GM23338 (cell line): ENCODE data around the gene ANKRD65. TPM values are rescaled to one million over a fixed set of nuclear protein-coding genes. Genes with fewer than 3 reads are reported as not detected.
"Not testable (repeated sequence)": the region's sequence is repeated elsewhere in the genome, so short reads cannot be mapped to it uniquely, and the experiment has no call there.

Experiments
- ATAC-seq: fragments of 200-7000 bp; cut with Tn5 transposase; 3 replicates; pipeline ENCODE4 v1.9.1; 2020
- DNase-seq: peaks from one replicate; pipeline ENCODE4 v3.0.0-alpha.2; 2015; ENCODE audit warnings: low spot score
- H2AFZ ChIP-seq: fragments of 200-600 bp; sonication (generic); 2 replicates; pipeline ENCODE4 v1.8.0; 2016; ENCODE audit warnings: antibody characterized with exemption, mild to moderate bottlenecking, moderate library complexity
- H3F3A ChIP-seq: fragments of 200-600 bp; sonication (generic); replicated peaks from 2 replicates; pipeline ENCODE4 v1.8.0; 2017; ENCODE audit warnings: antibody characterized with exemption, mixed run types, low read depth
- H3K27ac ChIP-seq: fragments of 200-600 bp; sonication (generic); 2 replicates; pipeline ENCODE4 v1.6.1; 2016; ENCODE audit warnings: low read depth
- H3K27me3 ChIP-seq: fragments of 200-600 bp; sonication (generic); 2 replicates; pipeline ENCODE4 v1.8.0; 2016; ENCODE audit warnings: mild to moderate bottlenecking, mixed run types, moderate library complexity; ENCODE audit not compliant: insufficient read depth
- H3K36me3 ChIP-seq: fragments of 200-600 bp; sonication (generic); 2 replicates; pipeline ENCODE4 v1.8.0; 2016; ENCODE audit warnings: mild to moderate bottlenecking; ENCODE audit not compliant: insufficient read depth
- H3K4me1 ChIP-seq: fragments of 200-600 bp; sonication (generic); 2 replicates; pipeline ENCODE4 v1.8.0; 2016; ENCODE audit warnings: mild to moderate bottlenecking, moderate library complexity; ENCODE audit not compliant: insufficient read depth
- H3K4me2 ChIP-seq: fragments of 200-600 bp; sonication (generic); 2 replicates; pipeline ENCODE4 v1.7.1; 2017; ENCODE audit warnings: mixed run types
- H3K4me3 ChIP-seq: fragments of 200-600 bp; sonication (generic); 2 replicates; pipeline ENCODE4 v1.6.1; 2016; ENCODE audit warnings: mixed run types
- H3K79me2 ChIP-seq: fragments of 200-600 bp; sonication (generic); replicated peaks from 2 replicates; pipeline ENCODE4 v1.8.0; 2017; ENCODE audit warnings: mild to moderate bottlenecking; ENCODE audit not compliant: insufficient read depth
- H3K9me2 ChIP-seq: fragments of 200-600 bp; sonication (generic); 2 replicates; pipeline ENCODE4 v1.8.0; 2017; ENCODE audit not compliant: insufficient read depth
- H4K20me1 ChIP-seq: fragments of 200-600 bp; sonication (generic); replicated peaks from 2 replicates; pipeline ENCODE4 v1.8.0; 2017; ENCODE audit warnings: mild to moderate bottlenecking; ENCODE audit not compliant: insufficient read depth
- H3K27ac Mint-ChIP-seq: 2 replicates; pipeline ENCODE4 v1.8.0; 2020; ENCODE audit warnings: inconsistent platforms, mild to moderate bottlenecking, moderate library complexity, mixed read lengths
- H3K27me3 Mint-ChIP-seq: 3 replicates; pipeline ENCODE4 v1.8.0; 2022; ENCODE audit warnings: low read depth, mild to moderate bottlenecking, moderate library complexity, mixed read lengths, inconsistent platforms; ENCODE audit not compliant: insufficient read depth, poor library complexity
- H3K36me3 Mint-ChIP-seq: 3 replicates; pipeline ENCODE4 v1.8.0; 2021; ENCODE audit warnings: low read depth, mild to moderate bottlenecking, inconsistent platforms, moderate library complexity, mixed read lengths
- H3K4me1 Mint-ChIP-seq: 3 replicates; pipeline ENCODE4 v1.8.0; 2020; ENCODE audit warnings: mild to moderate bottlenecking, inconsistent platforms, mixed read lengths
- H3K4me3 Mint-ChIP-seq: 3 replicates; pipeline ENCODE4 v1.8.0; 2021; ENCODE audit warnings: moderate library complexity, mild to moderate bottlenecking, inconsistent platforms, mixed read lengths
- H3K9me3 Mint-ChIP-seq: 3 replicates; pipeline ENCODE4 v1.8.0; 2020; ENCODE audit warnings: moderate library complexity, mild to moderate bottlenecking, inconsistent platforms, mixed read lengths
- EZH2phosphoT487 ChIP-seq: fragments of 200-600 bp; sonication (generic); IDR thresholded peaks from one replicate; pipeline ENCODE4 v1.8.1; 2018; ENCODE audit warnings: antibody characterized with exemption; ENCODE audit not compliant: unreplicated experiment
- POLR2AphosphoS5 ChIP-seq: IDR thresholded peaks from 2 replicates; pipeline ENCODE4 v1.6.1; 2016; ENCODE audit warnings: antibody characterized with exemption, low read depth
- REST ChIP-seq: IDR thresholded peaks from one replicate; pipeline ENCODE4 v1.6.1; 2018; ENCODE audit warnings: antibody characterized with exemption; ENCODE audit not compliant: unreplicated experiment
- ZNF462 ChIP-seq: fragments of 250-450 bp; sonication (Bioruptor Pico); IDR thresholded peaks from 2 replicates; pipeline ENCODE4 v1.5.0; 2020; ENCODE audit warnings: mild to moderate bottlenecking, moderate library complexity
- polyA plus RNA-seq: library from polyadenylated mRNA; unstranded; fragments of >200 nt; fragmentation: Nextera tagmentation; extraction: Ambion mirVana; gene quantifications from 2 replicates; pipeline ENCODE4 v1.2.1, GENCODE V29; 2016
- total RNA-seq: library from RNA; depleted of rRNA; stranded (reverse); fragments of >200 nt; shearing (Covaris generic); gene quantifications from 2 replicates; pipeline ENCODE4 v1.2.3, GENCODE V29; 2014

ANKRD65 gene
- total and polyA plus RNA-seq, 2 experiments from 2014 or later: 1.6 to 1.7 TPM

GRCh38 chr1:1403653-1404052 is 17.4 kb downstream of the ANKRD65 start:
- H3F3A ChIP-seq: peaks cover 70% of the 10 kb centered on the region
- Mint-ChIP-seq H3K4me1 (peaks cover 37% of the 10 kb centered on the region), H3K27ac (peak overlapping the region; percentile 49; the same call in 1 of the 2 replicates), H3K36me3 (peaks cover 81% of the 10 kb centered on the region), H3K27me3 (peaks cover 34% of the 10 kb centered on the region), H3K9me3 (no peaks in the 10 kb centered on the region; the same call in 2 of the 3 replicates), H3K4me3 (peak overlapping the region; percentile 15; the same call in 1 of the 3 replicates)
- H3K4me3 ChIP-seq: no peak overlapping the region
- no peaks in the 10 kb centered on the region for H3K27me3 ChIP-seq
- H3K4me2 ChIP-seq: no peak overlapping the region
- no peak overlapping the region for H3K27ac ChIP-seq
- no peak for DNase-seq
- peaks cover 23% of the 10 kb centered on the region for H3K4me1 ChIP-seq
- H3K36me3 ChIP-seq: peaks cover 42% of the 10 kb centered on the region
- peaks cover 22% of the 10 kb centered on the region for H4K20me1 ChIP-seq
- no peaks in the 10 kb centered on the region for H3K9me2 ChIP-seq
- H2AFZ ChIP-seq: no peak overlapping the region
- no peak for ATAC-seq
- peaks cover 55% of the 10 kb centered on the region for H3K79me2 ChIP-seq
- no peak for TF ChIP-seq ZNF462 (CRISPR knock-in tag)
- no peak for TF ChIP-seq EZH2phosphoT487
- TF ChIP-seq POLR2AphosphoS5: no peak
- TF ChIP-seq REST: no peak

DNA sequence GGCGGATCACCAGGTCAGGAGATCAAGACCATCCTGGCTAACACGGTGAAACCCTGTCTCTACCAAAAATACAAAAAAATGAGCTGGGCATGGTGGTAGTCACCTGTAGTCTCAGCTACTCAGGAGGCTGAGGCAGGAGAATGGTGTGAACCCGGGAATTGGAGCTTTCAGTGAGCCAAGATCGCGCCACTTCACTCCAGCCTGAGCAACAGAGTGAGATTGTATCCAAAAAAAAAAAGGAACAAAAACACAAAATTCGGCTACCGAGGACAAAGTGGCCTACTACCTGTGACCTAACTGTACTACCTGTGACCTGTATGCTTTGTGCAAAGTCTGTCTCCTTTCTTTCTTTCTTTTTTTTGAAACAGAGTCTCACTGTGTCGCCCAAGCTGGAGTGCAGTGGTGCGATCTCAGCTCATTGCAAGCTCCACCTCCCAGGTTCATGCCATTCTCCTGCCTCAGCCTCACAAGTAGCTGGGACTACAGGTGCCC is 18.1 kb downstream of the ANKRD65 start:
- H3K4me3 Mint-ChIP-seq, H3K27ac Mint-ChIP-seq: not testable (repeated sequence)
- peaks cover 82% of the 10 kb centered on the region for H3K36me3 Mint-ChIP-seq

More for the DNA sequence above, 18.1 kb downstream of the ANKRD65 start:
- not testable (repeated sequence) for H3K4me3 ChIP-seq, H3K9me2 ChIP-seq, H2AFZ ChIP-seq, H3K27me3 ChIP-seq, H3K9me3 Mint-ChIP-seq, H3K4me2 ChIP-seq, ATAC-seq, DNase-seq
- Histone ChIP-seq H3F3A (peaks cover 68% of the 10 kb centered on the region), H3K36me3 (peaks cover 42% of the 10 kb centered on the region), H3K27ac (peak overlapping the region; percentile 58; the same call in 1 of the 2 replicates), H3K79me2 (peaks cover 55% of the 10 kb centered on the region), H3K4me1 (peaks cover 19% of the 10 kb centered on the region), H4K20me1 (peaks cover 26% of the 10 kb centered on the region)
- Mint-ChIP-seq H3K27me3 (peaks cover 34% of the 10 kb centered on the region), H3K4me1 (peaks cover 35% of the 10 kb centered on the region)
